HL-60 (cell line): ENCODE results near the gene MPZL3.

Experiments
- GABPA ChIP-seq: IDR thresholded peaks from 2 replicates; pipeline ENCODE4 v1.6.1; 2012; ENCODE audit warnings: low read depth
- POLR2AphosphoS5 ChIP-seq: IDR thresholded peaks from 2 replicates; pipeline ENCODE4 v1.6.1; 2012; ENCODE audit warnings: low read depth
- TF ChIP-seq, protein P1 (sequence below): IDR thresholded peaks from one replicate; pipeline ENCODE4 v1.5.1; 2011; ENCODE audit warnings: low read length, control low read depth, inconsistent platforms; ENCODE audit not compliant: insufficient read depth
- TF ChIP-seq, protein P2 (sequence below): IDR thresholded peaks from 2 replicates; pipeline ENCODE4 v1.6.1; 2012; ENCODE audit warnings: low read depth; ENCODE audit not compliant: insufficient replicate concordance

DNA sequence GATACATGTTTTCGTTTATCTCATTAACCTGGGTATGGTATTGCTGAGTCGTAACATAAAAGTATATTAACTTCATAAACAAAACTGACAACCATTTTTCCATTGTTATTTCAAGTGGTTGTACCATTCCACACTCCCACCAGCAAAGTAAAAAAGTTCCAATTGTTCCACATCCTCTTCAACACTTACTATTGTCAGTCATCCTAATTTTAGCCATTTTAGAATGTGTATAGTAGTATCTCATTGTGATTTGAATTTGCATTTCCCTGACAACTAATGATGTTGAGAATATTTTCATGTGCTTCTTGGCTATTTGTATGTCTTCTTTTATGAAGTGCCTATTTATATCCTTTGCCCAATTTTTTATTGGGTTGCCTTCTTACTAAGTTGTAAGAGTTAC is 41.9 kb upstream of the MPZL3 start:
- TF ChIP-seq, protein P1, sequence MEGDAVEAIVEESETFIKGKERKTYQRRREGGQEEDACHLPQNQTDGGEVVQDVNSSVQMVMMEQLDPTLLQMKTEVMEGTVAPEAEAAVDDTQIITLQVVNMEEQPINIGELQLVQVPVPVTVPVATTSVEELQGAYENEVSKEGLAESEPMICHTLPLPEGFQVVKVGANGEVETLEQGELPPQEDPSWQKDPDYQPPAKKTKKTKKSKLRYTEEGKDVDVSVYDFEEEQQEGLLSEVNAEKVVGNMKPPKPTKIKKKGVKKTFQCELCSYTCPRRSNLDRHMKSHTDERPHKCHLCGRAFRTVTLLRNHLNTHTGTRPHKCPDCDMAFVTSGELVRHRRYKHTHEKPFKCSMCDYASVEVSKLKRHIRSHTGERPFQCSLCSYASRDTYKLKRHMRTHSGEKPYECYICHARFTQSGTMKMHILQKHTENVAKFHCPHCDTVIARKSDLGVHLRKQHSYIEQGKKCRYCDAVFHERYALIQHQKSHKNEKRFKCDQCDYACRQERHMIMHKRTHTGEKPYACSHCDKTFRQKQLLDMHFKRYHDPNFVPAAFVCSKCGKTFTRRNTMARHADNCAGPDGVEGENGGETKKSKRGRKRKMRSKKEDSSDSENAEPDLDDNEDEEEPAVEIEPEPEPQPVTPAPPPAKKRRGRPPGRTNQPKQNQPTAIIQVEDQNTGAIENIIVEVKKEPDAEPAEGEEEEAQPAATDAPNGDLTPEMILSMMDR: no peak
- TF ChIP-seq, protein P2, sequence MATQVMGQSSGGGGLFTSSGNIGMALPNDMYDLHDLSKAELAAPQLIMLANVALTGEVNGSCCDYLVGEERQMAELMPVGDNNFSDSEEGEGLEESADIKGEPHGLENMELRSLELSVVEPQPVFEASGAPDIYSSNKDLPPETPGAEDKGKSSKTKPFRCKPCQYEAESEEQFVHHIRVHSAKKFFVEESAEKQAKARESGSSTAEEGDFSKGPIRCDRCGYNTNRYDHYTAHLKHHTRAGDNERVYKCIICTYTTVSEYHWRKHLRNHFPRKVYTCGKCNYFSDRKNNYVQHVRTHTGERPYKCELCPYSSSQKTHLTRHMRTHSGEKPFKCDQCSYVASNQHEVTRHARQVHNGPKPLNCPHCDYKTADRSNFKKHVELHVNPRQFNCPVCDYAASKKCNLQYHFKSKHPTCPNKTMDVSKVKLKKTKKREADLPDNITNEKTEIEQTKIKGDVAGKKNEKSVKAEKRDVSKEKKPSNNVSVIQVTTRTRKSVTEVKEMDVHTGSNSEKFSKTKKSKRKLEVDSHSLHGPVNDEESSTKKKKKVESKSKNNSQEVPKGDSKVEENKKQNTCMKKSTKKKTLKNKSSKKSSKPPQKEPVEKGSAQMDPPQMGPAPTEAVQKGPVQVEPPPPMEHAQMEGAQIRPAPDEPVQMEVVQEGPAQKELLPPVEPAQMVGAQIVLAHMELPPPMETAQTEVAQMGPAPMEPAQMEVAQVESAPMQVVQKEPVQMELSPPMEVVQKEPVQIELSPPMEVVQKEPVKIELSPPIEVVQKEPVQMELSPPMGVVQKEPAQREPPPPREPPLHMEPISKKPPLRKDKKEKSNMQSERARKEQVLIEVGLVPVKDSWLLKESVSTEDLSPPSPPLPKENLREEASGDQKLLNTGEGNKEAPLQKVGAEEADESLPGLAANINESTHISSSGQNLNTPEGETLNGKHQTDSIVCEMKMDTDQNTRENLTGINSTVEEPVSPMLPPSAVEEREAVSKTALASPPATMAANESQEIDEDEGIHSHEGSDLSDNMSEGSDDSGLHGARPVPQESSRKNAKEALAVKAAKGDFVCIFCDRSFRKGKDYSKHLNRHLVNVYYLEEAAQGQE: no peak
- no peak for TF ChIP-seq POLR2AphosphoS5
- no peak for TF ChIP-seq GABPA
